GM19438 (cell line): ENCODE data around the gene CNTN2.

Experiments used
- ATAC-seq: cut with Tn5 transposase; IDR thresholded peaks from one replicate; pipeline ENCODE4 v1.9.1; 2021; ENCODE audit warnings: low read depth; ENCODE audit not compliant: unreplicated experiment

CNTN2 gene, protein sequence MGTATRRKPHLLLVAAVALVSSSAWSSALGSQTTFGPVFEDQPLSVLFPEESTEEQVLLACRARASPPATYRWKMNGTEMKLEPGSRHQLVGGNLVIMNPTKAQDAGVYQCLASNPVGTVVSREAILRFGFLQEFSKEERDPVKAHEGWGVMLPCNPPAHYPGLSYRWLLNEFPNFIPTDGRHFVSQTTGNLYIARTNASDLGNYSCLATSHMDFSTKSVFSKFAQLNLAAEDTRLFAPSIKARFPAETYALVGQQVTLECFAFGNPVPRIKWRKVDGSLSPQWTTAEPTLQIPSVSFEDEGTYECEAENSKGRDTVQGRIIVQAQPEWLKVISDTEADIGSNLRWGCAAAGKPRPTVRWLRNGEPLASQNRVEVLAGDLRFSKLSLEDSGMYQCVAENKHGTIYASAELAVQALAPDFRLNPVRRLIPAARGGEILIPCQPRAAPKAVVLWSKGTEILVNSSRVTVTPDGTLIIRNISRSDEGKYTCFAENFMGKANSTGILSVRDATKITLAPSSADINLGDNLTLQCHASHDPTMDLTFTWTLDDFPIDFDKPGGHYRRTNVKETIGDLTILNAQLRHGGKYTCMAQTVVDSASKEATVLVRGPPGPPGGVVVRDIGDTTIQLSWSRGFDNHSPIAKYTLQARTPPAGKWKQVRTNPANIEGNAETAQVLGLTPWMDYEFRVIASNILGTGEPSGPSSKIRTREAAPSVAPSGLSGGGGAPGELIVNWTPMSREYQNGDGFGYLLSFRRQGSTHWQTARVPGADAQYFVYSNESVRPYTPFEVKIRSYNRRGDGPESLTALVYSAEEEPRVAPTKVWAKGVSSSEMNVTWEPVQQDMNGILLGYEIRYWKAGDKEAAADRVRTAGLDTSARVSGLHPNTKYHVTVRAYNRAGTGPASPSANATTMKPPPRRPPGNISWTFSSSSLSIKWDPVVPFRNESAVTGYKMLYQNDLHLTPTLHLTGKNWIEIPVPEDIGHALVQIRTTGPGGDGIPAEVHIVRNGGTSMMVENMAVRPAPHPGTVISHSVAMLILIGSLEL

DNA sequence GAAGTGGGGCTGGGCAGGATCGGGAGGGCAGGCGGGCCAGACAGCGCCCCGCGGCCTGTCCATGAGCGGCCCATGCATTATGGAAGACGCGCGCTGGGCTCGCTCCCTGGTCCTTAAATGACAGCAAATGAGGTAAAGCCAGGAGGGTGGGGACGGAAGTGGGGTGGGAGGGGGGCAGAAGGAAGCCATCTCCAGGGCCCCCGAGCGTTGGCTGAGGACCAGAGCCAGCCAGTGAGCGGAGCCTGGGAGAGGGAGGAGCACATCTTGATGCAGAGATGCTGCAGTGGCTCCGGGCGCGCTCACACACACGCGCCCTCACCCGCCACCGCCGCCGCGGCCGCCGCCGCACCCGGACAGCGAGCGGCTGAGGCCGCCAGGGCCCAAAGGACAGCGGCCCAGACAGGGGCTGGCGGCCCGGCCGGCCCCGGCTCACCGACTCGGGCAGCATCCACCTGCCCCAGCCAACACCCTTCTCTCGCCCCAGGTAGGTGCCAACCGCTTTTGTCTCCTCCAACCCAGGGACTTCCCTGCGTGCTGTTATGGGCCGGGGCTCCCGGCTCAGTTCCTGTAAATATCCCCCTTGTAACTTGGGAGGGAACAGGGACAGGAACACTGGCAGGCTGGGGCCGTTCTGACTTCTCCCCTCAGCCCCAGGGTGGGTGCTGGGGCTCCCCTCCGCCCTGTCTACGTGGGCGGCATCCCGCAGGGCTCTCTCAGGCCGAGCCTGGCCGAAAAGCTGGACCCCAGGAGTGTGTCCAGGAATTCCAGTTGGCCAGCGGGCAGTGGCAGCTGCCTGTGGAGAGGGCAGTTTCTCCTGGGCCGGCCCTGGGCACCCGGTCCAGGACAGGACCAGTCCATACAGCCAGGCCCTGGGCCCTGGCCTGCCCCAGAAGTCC lies at the start of gene CNTN2:
Gene CNTN2 (plus strand): TSS at position 302 of the 896 bp plus-strand sequence. CDS start 9,974 bp downstream, outside the sequence.
- ATAC-seq = no peak

DNA sequence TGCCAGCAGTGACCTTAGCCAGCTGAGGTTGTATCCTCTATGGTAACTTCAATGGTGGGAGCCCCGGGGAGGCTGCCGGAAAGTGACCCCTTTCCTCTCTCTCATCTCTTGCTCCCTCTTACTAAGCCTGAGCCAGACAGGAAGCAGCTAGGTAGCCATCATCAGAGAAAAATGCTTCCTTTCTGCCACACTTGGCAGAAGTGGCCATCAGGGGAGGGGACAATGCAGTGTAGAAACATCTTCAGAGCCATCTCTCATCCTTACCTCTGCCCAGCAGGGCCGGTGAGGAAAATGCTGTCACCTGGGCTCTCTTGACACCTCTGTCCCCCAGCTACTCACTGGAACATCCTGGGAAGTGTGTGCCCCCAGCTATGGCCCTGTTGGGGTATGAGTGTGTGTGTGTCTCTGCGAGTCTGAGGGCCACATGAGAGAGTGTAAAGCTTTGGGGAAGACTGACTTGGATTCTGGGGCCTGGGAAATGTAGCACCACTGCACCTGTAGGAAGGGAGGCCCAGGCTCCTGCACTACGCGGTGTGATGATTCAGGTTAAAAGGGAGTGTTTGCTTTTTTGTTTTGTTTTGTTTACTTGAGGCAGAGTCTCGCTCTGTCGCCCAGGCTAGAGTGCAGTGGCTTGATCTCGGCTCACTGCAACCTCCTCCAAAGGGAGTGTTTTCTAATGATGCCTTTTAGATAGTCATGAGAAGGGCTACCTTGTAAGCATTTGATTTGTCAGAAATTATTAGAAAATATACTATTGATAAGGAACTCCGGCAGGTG lies 48.7 kb upstream of the CNTN2 start:
- ATAC-seq = no peak

- ATAC-seq = no peak
These were observed 46.0 kb upstream of the CNTN2 start for GRCh38 chr1:204996981-204997380.

DNA sequence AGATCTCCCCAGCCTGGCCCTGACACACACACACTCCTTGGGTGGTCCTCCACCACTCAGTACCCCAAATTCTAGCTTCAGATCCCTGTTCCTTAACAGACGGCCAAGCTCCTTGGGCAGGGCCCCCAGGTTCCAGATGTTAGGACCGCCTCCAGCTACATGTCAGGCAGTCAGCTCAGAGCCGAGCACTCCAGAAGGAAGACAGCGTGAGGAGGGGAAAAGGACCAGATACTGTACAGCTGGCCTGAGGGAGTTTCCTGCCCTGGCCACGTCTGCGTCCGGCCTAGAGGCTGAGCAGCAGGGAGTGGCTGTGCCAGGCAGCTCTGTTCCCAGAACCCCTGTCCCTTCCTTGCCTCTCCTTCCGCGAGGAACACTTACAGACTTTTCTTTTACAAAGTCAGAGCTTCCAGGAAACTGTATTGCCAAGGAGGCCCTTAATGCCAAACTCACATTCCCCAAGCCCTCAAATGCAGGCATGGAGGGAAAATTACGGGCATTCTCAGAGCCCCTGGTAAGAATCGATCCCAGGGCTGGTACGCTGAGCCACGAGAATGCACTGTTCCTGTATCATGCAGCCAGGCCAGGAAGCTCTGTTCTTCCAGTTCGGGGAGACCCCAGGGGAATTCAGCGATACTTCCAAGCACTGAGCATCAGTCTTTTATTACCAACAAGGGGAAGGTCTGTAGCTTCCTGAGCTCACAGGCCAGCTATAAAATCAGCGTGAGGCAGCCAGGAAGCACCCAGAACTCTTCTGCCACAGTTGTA lies 45.2 kb upstream of the CNTN2 start:
- ATAC-seq = no peak

- no peak for ATAC-seq
These were observed 41.9 kb upstream of the CNTN2 start for GRCh38 chr1:205001162-205001561.

- ATAC-seq = no peak
These were observed 40.3 kb upstream of the CNTN2 start for GRCh38 chr1:205002705-205003104.

DNA sequence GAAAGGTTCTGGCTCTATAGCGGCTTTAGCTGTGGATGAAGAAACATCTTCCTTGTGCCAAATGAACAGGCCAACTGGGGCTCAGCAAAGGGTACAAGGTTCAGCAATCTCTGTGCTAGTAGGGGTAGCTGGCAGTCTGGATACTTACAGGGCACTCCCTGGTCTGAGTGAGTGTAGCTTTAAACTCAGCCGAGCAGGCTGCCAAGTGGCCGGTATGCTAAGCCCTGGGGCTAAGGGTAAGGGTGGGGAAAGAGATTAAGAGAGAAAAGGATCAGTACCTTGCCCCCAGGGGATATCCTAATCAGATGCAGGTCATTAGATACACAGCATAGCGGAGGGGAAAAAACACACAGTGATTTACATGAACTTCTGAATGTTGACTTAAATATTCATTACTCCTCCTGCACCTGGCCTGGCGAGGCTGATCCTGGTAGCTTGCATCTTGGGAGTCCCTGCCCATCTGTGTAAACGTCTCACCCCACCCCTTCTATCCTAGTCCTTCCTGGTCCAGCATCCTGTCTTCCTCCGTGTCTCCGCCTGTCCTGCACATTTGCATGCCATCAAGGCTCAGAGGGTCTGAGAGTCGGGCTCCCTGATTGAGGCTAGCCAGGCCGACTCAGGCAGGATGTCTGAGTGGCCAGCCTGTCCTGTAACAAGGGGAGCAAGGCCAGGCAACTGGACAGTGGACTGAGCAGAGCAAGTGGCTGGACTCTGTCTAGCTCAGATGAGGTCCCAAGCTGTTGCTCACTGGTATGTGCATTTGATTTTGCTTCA lies 39.5 kb upstream of the CNTN2 start:
- ATAC-seq = no peak

DNA sequence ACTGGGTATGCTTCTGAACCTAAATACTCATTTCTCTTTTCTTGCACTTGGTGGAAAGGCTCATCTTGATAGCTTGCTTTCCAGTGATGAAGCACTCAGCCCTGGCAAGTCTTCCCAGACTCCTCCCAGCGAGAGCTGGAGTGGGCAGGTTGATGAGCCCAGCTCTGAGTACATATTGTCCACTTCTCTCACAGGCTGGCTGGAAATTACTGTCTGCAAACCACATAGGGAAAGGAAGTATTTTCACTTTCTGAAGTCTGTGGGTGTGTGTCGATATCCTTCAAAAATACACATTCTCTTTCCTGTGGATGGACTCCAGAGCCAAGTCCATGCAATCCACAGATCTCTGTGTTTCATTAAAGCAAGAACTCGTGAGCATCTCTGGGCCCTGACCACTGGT lies 38.7 kb upstream of the CNTN2 start:
- ATAC-seq = no peak

GRCh38 chr1:205008896-205009295 lies 34.1 kb upstream of the CNTN2 start:
- ATAC-seq = no peak

DNA sequence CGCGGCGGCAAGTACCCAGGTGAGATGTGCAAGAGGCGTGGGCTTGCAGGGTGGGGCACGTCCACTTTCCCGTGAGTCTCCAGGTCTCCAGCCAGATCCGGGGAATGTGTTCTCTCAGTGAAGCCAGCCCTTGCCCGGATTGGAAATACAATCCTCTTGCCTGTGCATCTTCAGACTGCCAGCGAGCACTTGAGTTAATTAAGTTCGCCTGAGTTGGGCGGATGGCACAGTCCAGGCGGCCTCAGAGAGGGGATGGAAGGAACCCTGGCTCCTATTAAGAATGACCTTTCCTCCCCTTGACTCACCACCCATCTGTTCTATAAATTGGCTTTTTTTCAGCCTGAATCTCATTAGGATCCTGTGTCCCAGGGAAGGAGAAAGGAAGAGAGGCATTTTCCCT lies 33.3 kb upstream of the CNTN2 start:
- no peak for ATAC-seq

GRCh38 chr1:205012391-205013140 lies 30.4 kb upstream of the CNTN2 start:
- no peak for ATAC-seq

GRCh38 chr1:205013683-205014367 lies 29.2 kb upstream of the CNTN2 start:
- no peak for ATAC-seq

DNA sequence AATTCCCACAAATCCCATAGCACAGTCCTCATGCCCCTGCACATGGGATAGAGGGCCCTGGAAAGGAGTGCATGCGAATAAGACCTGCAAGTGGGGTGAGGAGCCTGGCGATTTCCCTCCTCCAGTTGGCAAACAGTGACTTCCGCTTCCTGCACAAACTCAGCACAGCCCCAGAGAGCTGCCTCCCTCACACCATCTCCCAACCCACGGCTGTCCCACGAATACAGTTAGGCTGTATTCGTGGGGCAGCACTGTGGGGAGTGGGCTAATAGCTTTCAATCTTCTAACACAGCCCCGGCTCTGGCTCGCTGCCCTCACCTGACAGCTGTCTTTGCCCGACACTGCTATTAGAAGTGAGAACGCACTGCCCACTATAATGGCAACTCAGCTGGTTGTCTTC lies 28.2 kb upstream of the CNTN2 start:
- ATAC-seq = no peak

GRCh38 chr1:205015241-205015640 lies 27.8 kb upstream of the CNTN2 start:
- ATAC-seq = no peak

DNA sequence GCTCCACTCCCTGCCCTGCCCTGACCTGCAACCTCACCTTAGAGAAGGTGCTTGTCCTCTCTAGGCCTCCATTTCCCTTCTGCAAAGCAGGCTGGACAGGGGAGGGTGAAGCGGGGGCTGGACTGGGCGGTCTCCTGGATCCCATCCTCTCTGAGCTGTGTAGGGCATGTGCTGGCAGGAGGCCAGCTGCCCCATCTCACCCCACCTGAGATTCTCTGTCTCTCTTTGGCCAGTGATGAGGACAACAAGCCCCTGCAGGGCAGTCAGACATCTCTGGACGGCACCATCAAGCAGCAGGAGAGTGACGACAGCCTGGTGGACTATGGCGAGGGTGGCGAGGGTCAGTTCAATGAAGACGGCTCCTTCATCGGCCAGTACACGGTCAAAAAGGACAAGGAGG lies 26.9 kb upstream of the CNTN2 start:
- ATAC-seq = no peak

GRCh38 chr1:205016584-205016983 lies 26.4 kb upstream of the CNTN2 start:
- no peak for ATAC-seq

- no peak for ATAC-seq
These were observed 26.0 kb upstream of the CNTN2 start for GRCh38 chr1:205017001-205017400.
